ENCODE measurements around the gene IRF2. TPM values are rescaled to one million over a fixed set of nuclear protein-coding genes. Genes with fewer than 3 reads are reported as not detected.

The IRF2 gene
- total RNA-seq, 4 donors from 2014 or later: 16.9 to 53.1 (median 28.9) TPM

DNA sequence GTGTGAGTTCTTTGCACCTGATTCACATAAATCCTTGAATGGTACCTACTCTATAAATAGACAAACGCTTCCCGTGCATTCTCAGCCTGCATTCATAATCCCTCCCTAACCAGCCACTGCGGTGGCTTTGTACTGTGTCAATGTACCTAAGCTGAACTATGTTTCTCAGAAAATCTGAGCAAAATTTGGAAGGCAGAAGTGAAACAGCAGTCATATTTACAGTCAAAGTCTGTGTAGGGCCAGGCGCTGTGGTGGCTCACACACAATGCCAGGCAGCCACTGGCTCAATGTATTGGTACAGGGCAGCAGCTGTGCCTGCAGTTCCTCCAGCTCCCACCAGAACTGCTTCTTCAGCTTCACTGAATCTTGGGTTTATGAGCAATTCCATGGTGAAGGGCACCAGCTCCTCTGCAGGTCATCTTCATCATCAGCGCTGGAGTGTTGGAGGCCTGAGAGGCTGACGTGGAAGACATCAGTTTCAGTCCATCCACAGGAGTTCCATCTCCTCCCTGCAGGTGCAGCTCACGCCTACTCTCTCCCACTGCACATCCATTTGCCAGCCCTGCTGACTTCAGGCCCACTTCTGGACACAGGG lies 32.3 kb upstream of the IRF2 start:
- no peak for DNase-seq (ENCODE audit: low spot score)
- TF ChIP-seq, protein P1, sequence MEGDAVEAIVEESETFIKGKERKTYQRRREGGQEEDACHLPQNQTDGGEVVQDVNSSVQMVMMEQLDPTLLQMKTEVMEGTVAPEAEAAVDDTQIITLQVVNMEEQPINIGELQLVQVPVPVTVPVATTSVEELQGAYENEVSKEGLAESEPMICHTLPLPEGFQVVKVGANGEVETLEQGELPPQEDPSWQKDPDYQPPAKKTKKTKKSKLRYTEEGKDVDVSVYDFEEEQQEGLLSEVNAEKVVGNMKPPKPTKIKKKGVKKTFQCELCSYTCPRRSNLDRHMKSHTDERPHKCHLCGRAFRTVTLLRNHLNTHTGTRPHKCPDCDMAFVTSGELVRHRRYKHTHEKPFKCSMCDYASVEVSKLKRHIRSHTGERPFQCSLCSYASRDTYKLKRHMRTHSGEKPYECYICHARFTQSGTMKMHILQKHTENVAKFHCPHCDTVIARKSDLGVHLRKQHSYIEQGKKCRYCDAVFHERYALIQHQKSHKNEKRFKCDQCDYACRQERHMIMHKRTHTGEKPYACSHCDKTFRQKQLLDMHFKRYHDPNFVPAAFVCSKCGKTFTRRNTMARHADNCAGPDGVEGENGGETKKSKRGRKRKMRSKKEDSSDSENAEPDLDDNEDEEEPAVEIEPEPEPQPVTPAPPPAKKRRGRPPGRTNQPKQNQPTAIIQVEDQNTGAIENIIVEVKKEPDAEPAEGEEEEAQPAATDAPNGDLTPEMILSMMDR (IDR thresholded peaks at IDR 0.05): no peak
- no peak for ATAC-seq (ENCODE audit: low FRiP score)

DNA sequence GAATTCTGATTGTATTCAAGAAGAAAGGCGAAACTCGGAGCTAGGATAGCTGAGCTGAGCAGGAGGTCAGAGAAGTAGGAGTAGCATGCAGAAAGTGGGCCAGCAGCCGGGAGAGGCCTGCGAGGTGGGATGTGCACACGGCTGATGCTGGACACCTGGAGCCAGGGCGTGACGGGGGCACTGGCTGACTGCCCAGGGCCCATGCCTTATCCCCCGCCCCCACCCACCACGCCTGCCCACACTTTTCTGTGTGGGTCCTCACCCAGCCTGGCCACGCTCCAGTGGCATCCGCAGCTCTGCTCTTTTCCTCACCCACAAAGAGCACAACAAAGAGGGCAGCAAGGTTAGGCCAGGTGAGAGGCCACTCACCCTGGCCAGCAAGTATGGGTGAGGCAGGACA lies 30.0 kb upstream of the IRF2 start:
- ATAC-seq (ENCODE audit: low FRiP score) (no peak), DNase-seq (ENCODE audit: low spot score) (no peak)
- TF ChIP-seq, protein P1 (IDR thresholded peaks at IDR 0.05): no peak

DNA sequence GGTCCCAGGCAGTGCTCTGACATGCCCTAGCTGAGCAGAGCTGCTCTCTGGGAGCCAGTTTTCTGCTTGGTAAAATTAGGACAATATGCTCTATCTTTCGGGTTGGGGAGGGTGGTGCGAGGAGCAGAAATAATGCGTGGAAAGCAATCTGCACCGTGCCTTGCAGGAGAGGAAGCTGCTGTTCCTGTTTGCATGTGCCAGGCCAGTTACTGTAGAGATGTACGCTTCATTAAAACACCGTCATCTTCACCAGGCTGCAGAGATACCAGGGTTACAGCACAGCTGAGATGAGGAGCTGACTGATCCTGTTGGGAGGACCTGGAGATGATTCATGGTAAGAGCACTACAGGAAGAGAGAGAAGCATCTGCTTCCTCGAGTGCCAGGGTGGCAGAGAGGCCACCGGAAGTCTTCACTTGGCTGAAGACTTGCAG lies 29.5 kb upstream of the IRF2 start:
- ATAC-seq (ENCODE audit: low FRiP score): no peak
- TF ChIP-seq, protein P1 (IDR thresholded peaks at IDR 0.05): no peak
- no peak for DNase-seq (ENCODE audit: low spot score)

DNA sequence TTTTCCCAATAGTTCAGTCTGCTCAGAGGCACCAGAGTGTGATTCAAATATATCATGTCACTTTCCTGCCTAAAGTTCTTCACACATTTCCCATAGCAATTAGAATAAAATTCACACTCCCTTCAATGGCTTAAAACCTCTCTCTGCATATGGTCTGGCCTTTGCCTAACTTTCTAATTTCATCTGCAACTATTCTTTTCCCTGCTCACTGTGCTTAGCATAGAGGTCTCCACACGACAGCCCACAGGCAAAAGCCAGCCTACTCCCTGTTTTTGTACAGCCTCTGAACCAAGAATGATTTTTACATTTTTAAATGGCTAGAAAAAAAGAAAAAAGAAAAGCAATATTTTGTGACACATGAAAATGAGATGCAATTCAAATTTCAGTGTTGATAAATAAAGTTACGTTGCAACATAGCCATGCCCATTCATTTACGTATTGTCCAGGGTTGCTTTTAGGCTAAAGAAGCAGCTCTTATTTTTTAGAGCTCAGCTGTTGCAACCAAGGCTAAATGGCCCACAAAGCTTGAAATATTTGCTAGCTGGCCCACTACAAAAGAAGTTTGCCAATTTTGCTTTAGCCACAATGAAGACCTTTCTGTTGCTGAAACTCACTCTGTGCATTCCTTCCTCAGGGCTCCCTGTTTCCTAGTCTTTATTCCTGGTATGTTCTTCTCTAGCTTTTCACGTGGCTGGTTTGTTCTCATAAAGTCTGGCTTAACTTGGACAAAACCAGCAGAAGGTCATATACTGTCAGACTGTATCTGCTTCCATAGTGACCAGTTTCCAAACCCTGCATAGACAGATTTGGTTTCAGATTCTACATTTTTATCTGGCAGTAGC lies 26.6 kb upstream of the IRF2 start:
- no peak for DNase-seq (ENCODE audit: low spot score)
- TF ChIP-seq, protein P1 (IDR thresholded peaks at IDR 0.05): no peak
- ATAC-seq (ENCODE audit: low FRiP score): no peak

DNA sequence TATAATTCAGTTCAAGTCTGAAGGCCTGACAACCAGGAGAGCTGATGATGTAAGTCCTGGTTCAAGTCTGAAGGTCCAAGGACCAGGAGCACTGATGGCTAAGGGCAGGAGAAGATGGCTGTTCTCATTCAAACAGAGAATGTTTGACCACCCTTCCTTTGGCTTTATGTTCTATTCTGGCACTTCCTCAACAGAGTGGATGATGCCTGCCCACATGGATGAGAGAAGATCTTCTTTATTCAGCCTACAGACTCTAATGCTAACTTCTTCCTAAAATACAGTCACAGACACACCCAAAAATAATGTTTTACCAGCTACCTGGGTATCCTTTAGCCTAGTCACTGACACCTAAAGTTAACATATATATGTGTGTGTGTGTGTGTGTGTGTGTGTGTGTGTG lies 25.6 kb upstream of the IRF2 start:
- TF ChIP-seq, protein P1 (IDR thresholded peaks at IDR 0.05): no peak
- DNase-seq (ENCODE audit: low spot score) (no peak), ATAC-seq (ENCODE audit: low FRiP score) (no peak)

DNA sequence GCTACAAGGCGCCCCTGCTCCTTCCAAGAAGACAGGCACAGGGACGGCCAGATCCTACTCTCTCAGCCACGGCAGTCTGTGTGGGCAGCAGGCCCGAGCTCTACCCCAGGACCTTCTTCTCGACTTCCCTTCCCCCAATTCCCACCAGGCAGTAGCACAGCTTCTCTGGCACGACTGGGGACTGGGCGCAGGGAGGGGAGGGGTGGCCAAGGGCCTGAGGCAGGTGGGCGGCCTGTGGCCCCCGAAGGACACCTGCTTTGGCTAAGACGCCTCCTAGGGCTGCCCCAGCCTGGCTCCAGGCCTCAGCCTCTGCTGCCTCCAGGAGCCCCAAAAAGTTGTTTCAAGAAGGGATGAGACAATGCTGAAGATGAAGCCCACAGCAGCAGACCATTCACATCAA lies 24.2 kb upstream of the IRF2 start:
- ATAC-seq (ENCODE audit: low FRiP score): no peak
- TF ChIP-seq, protein P1 (IDR thresholded peaks at IDR 0.05): no peak
- DNase-seq (ENCODE audit: low spot score): no peak

DNA sequence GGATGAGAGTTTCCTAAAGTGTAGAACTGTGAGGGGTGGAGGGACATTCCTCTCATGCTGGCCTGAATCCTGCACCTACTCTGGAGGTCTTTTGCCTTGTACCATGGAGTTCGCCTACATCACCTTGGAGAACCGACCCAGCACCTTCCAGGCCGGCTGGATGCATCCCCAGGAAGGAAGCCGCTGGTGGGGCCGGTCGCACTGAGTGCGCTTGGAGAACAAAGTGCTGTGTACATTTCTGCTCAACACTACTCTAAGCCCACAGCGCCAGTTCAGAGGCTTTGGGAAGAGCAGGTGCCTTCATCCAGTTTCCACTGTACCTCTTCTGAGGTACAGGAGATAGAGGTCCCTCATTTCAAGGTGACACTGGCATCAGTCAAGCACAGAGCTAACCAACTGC lies 15.4 kb upstream of the IRF2 start:
- ATAC-seq (ENCODE audit: low FRiP score) (no peak), DNase-seq (ENCODE audit: low spot score) (no peak)

More for the DNA sequence above, 15.4 kb upstream of the IRF2 start:
- TF ChIP-seq, protein P1 (IDR thresholded peaks at IDR 0.05): no peak

Measured in omental fat pad (tissue), 4 donors.